ENCODE results near the gene KMT2D.

DNA sequence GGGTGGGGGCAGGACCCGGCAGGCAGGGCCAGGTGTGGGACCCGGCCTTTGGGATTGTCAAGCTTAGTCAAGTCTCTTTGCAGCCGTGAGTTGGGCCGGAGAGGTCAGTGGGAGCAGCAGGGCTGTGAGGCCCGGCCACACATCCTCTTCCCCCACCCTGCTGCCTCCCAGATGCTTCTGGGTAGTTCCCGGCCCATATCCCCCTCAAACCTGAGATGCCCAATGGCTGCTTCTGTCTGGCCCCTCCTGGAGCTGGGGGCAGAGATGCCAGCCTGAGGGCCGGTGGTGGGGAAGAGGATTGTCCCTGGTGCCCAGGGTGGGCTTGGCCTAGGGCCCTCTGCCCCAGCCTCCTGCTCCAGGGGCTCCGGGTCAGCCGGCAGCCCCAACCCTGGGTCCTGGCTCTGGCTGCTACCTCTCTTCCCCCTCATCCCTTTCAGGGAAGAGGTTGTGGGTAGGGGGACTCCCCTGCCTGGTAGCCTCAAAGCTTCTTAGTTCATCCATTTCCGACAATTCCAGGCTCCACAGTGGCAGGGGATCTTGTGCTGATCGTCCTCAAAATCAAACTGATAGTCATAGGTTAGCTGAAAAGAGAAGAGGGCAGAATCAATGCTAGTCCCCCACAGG, 39.2 kb downstream of the KMT2D start:
- TF ChIP-seq CTCF (IDR thresholded peaks at IDR 0.05) (no peak), POLR2AphosphoS5 (IDR thresholded peaks at IDR 0.05) (no peak), POLR2A (IDR thresholded peaks at IDR 0.05) (no peak)

Measured in prostate gland (tissue), 2 donors.